ENCODE results near the gene CACNG4.

CACNG4 gene

GRCh38 chr17:67041941-67042899 lies 77.7 kb downstream of the CACNG4 start:
- no peak for DNase-seq (ENCODE audit: low read depth in 2 of 2)

- DNase-seq (ENCODE audit: low read depth in 2 of 2) = no peak
These were observed 78.8 kb downstream of the CACNG4 start for GRCh38 chr17:67043283-67043682.

- DNase-seq (ENCODE audit: low read depth in 2 of 2) = no peak
These were observed 79.7 kb downstream of the CACNG4 start, which contains the start of gene CACNG1 for GRCh38 chr17:67044016-67044772. Gene CACNG1, plus strand, starts transcription at chr17:67044554. Its CDS starts 107 bp downstream, at chr17:67044661.

GRCh38 chr17:67044940-67045339 lies 80.4 kb downstream of the CACNG4 start:
- no peak for DNase-seq (ENCODE audit: low read depth in 2 of 2)

- DNase-seq (ENCODE audit: low read depth in 2 of 2) = no peak
These were observed 81.9 kb downstream of the CACNG4 start for GRCh38 chr17:67046398-67046797.

GRCh38 chr17:67047382-67047781 lies 82.9 kb downstream of the CACNG4 start:
- DNase-seq (ENCODE audit: low read depth in 2 of 2) = no peak

GRCh38 chr17:67049025-67049739 lies 84.7 kb downstream of the CACNG4 start:
- no peak for DNase-seq (ENCODE audit: low read depth in 2 of 2)

GRCh38 chr17:67050066-67050465 lies 85.6 kb downstream of the CACNG4 start:
- DNase-seq (ENCODE audit: low read depth in 2 of 2) = no peak

- no peak for DNase-seq (ENCODE audit: low read depth in 2 of 2)
These were observed 86.1 kb downstream of the CACNG4 start for GRCh38 chr17:67050471-67051154.

- no peak for DNase-seq (ENCODE audit: low read depth in 2 of 2)
These were observed 86.6 kb downstream of the CACNG4 start for GRCh38 chr17:67051155-67051538.

- DNase-seq (ENCODE audit: low read depth in 2 of 2) = no peak
These were observed 87.3 kb downstream of the CACNG4 start for GRCh38 chr17:67051837-67052236.

GRCh38 chr17:67052720-67053437 lies 88.4 kb downstream of the CACNG4 start:
- DNase-seq (ENCODE audit: low read depth in 2 of 2) = no peak

- DNase-seq (ENCODE audit: low read depth in 2 of 2) = no peak
These were observed 89.0 kb downstream of the CACNG4 start for GRCh38 chr17:67053438-67054000.

GRCh38 chr17:67054011-67054591 lies 89.6 kb downstream of the CACNG4 start:
- DNase-seq (ENCODE audit: low read depth in 2 of 2) = no peak

- DNase-seq (ENCODE audit: low read depth in 2 of 2) = no peak
These were observed 90.1 kb downstream of the CACNG4 start for GRCh38 chr17:67054608-67055007.

- DNase-seq (ENCODE audit: low read depth in 2 of 2) = no peak
These were observed 90.5 kb downstream of the CACNG4 start for GRCh38 chr17:67055041-67055443.

GRCh38 chr17:67055811-67056745 lies 91.6 kb downstream of the CACNG4 start:
- no peak for DNase-seq (ENCODE audit: low read depth in 2 of 2)

- DNase-seq (ENCODE audit: low read depth in 2 of 2) = no peak
These were observed 92.4 kb downstream of the CACNG4 start for GRCh38 chr17:67056746-67057490.
